WTC11 (cell line): Measurements from ENCODE around the gene PYCARD. TPM values are rescaled to one million over a fixed set of nuclear protein-coding genes. Genes with fewer than 3 reads are reported as not detected.

Source experiments
- ATAC-seq: fragments of 200-7000 bp; cut with Tn5 transposase; 2 replicates; pipeline ENCODE4 v1.10.0; 2021; ENCODE audit warnings: mild to moderate bottlenecking, moderate library complexity
- CTCF ChIA-PET: fragments of 300-600 bp; sonication (Branson Sonifier 250); formaldehyde crosslinking; loops from one replicate; lab custom pipeline; 2021; ENCODE audit warnings: antibody characterized with exemption; lab: Charles Lee
- POLR2A ChIA-PET: fragments of 350-600 bp; sonication (Branson Sonifier 250); formaldehyde crosslinking; loops from one replicate; lab custom pipeline; 2021; ENCODE audit warnings: antibody characterized with exemption; lab: Charles Lee
- DNase-seq: peaks from one replicate; pipeline ENCODE4 v3.0.0; 2021; ENCODE audit warnings: low spot score
- H3K27ac Mint-ChIP-seq: 2 replicates; pipeline ENCODE4 v1.8.0; 2021; ENCODE audit warnings: mixed read lengths
- H3K27me3 Mint-ChIP-seq: 2 replicates; pipeline ENCODE4 v1.8.0; 2021; ENCODE audit warnings: low read depth, mild to moderate bottlenecking, moderate library complexity, mixed read lengths
- H3K36me3 Mint-ChIP-seq: 2 replicates; pipeline ENCODE4 v1.8.0; 2021; ENCODE audit warnings: mixed read lengths
- H3K4me1 Mint-ChIP-seq: 2 replicates; pipeline ENCODE4 v1.8.0; 2022; ENCODE audit warnings: mixed read lengths
- H3K4me3 Mint-ChIP-seq: 2 replicates; pipeline ENCODE4 v1.8.0; 2021; ENCODE audit warnings: mild to moderate bottlenecking, moderate library complexity, mixed read lengths
- H3K9me3 Mint-ChIP-seq: 2 replicates; pipeline ENCODE4 v1.8.0; 2021; ENCODE audit warnings: mixed read lengths
- ARID4B ChIP-seq: sonication (generic); formaldehyde crosslinking; IDR thresholded peaks from 2 replicates; pipeline ENCODE4 v1.8.0; 2023; ENCODE audit warnings: missing genetic modification reagents, mild to moderate bottlenecking, borderline replicate concordance
- E2F4 ChIP-seq: sonication (generic); formaldehyde crosslinking; IDR thresholded peaks from 2 replicates; pipeline ENCODE4 v1.8.1; 2022; ENCODE audit warnings: low read depth, mild to moderate bottlenecking, moderate library complexity, missing genetic modification reagents, borderline replicate concordance
- FOXP1 ChIP-seq: sonication (generic); formaldehyde crosslinking; IDR thresholded peaks from 2 replicates; pipeline ENCODE4 v1.8.0; 2022; ENCODE audit warnings: missing genetic modification reagents, mild to moderate bottlenecking, moderate library complexity, borderline replicate concordance
- GABPB1 ChIP-seq: sonication (generic); formaldehyde crosslinking; IDR thresholded peaks from 2 replicates; pipeline ENCODE4 v1.8.1; 2023; ENCODE audit warnings: mild to moderate bottlenecking, missing genetic modification reagents
- NR3C1 ChIP-seq: sonication (generic); formaldehyde crosslinking; conservative IDR thresholded peaks from 2 replicates; pipeline ENCODE4 v1.8.1; 2023; ENCODE audit warnings: low read depth, mild to moderate bottlenecking, missing genetic modification reagents
- RORB ChIP-seq: fragments of 250-450 bp; sonication (Bioruptor Pico); IDR thresholded peaks from 2 replicates; pipeline ENCODE4 v1.9.0; 2021; ENCODE audit warnings: mild to moderate bottlenecking
- SMAD4 ChIP-seq: sonication (generic); formaldehyde crosslinking; IDR thresholded peaks from 2 replicates; pipeline ENCODE4 v1.8.0; 2022; ENCODE audit warnings: mild to moderate bottlenecking, missing genetic modification reagents
- TCF7 ChIP-seq: sonication (generic); formaldehyde crosslinking; IDR thresholded peaks from 2 replicates; pipeline ENCODE4 v1.8.0; 2022; ENCODE audit warnings: mild to moderate bottlenecking, low read depth, missing genetic modification reagents, moderate library complexity
- TEAD4 ChIP-seq: sonication (generic); formaldehyde crosslinking; IDR thresholded peaks from 2 replicates; pipeline ENCODE4 v1.8.0; 2022; ENCODE audit warnings: mild to moderate bottlenecking, missing genetic modification reagents
- USF2 ChIP-seq: sonication (generic); formaldehyde crosslinking; IDR thresholded peaks from 2 replicates; pipeline ENCODE4 v1.8.1; 2023; ENCODE audit warnings: mild to moderate bottlenecking, missing genetic modification reagents, moderate library complexity
- ZBTB21 ChIP-seq: sonication (generic); formaldehyde crosslinking; IDR thresholded peaks from 2 replicates; pipeline ENCODE4 v1.8.1; 2023; ENCODE audit warnings: mild to moderate bottlenecking, missing genetic modification reagents, borderline replicate concordance
- ZNF138 ChIP-seq: sonication (generic); formaldehyde crosslinking; conservative IDR thresholded peaks from 2 replicates; pipeline ENCODE4 v1.8.1; 2022; ENCODE audit warnings: mild to moderate bottlenecking, moderate library complexity, missing genetic modification reagents
- ZNF232 ChIP-seq: sonication (generic); formaldehyde crosslinking; IDR thresholded peaks from 2 replicates; pipeline ENCODE4 v1.8.0; 2022; ENCODE audit warnings: mild to moderate bottlenecking, missing genetic modification reagents
- ZNF425 ChIP-seq: fragments of 250-450 bp; sonication (Bioruptor Pico); conservative IDR thresholded peaks from 2 replicates; pipeline ENCODE4 v1.9.0; 2021; ENCODE audit warnings: mild to moderate bottlenecking
- total RNA-seq: library from RNA; stranded (reverse); gene quantifications from 3 replicates; pipeline ENCODE4 v1.2.3, GENCODE V29; 2021
- TF ChIP-seq, protein P1 (sequence below): sonication (generic); formaldehyde crosslinking; IDR thresholded peaks from 2 replicates; pipeline ENCODE4 v1.8.0; 2022; ENCODE audit warnings: mild to moderate bottlenecking, missing genetic modification reagents
- TF ChIP-seq, protein P2 (sequence below): fragments of 250-450 bp; sonication (Bioruptor Pico); IDR thresholded peaks from 2 replicates; pipeline ENCODE4 v1.8.0; 2021; ENCODE audit warnings: mild to moderate bottlenecking
- TF ChIP-seq, protein P3 (sequence below): sonication (generic); formaldehyde crosslinking; IDR thresholded peaks from 2 replicates; pipeline ENCODE4 v1.8.0; 2023; ENCODE audit warnings: mild to moderate bottlenecking, missing genetic modification reagents

PYCARD gene
- total RNA-seq, 1 experiment from 2014 or later = 35.2 TPM

DNA sequence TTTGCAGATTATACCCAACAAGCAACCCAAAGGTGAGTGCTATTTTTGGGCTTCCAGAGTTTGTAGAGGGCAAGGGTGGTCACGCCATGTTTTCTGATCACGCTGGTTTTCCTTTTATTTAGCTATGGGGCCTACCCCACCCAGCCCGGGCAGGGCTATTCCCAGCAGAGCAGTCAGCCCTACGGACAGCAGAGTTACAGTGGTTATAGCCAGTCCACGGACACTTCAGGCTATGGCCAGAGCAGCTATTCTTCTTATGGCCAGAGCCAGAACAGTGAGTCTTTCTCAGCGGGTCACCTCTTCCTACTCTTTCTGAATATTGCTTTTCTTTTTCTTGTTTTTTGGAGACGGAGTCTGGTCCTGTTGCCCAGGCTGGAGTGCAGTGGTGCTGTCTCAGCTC is 20.2 kb downstream of the PYCARD start:
- Mint-ChIP-seq H3K4me1 (peaks cover 45% of the 10 kb centered on the region), H3K9me3 (no peaks in the 10 kb centered on the region), H3K36me3 (peaks cover 64% of the 10 kb centered on the region), H3K27ac (peak overlapping the region; percentile 79), H3K27me3 (no peaks in the 10 kb centered on the region), H3K4me3 (peak overlapping the region; percentile 95)
- no peak for DNase-seq
- no peak for ATAC-seq
- ChIA-PET CTCF (interaction anchor here (0.5 to 1.1 kb wide), 3 partner anchors 21 to 255 kb away, joined by 3 to 6 read pairs (median 4); no protein-coding TSS in a partner anchor), POLR2A (interaction anchor here (1.0 to 2.4 kb wide), 4 partner anchors 10 to 40 kb away, joined by 3 to 8 read pairs (median 4); no protein-coding TSS in a partner anchor)
- no peak for TF ChIP-seq USF2 (CRISPR knock-in tag)
- TF ChIP-seq ZNF138 = no peak
- no peak for TF ChIP-seq RORB (CRISPR knock-in tag)
- no peak for TF ChIP-seq ARID4B
- no peak for TF ChIP-seq E2F4 (CRISPR knock-in tag)
- TF ChIP-seq NR3C1 = no peak

DNA sequence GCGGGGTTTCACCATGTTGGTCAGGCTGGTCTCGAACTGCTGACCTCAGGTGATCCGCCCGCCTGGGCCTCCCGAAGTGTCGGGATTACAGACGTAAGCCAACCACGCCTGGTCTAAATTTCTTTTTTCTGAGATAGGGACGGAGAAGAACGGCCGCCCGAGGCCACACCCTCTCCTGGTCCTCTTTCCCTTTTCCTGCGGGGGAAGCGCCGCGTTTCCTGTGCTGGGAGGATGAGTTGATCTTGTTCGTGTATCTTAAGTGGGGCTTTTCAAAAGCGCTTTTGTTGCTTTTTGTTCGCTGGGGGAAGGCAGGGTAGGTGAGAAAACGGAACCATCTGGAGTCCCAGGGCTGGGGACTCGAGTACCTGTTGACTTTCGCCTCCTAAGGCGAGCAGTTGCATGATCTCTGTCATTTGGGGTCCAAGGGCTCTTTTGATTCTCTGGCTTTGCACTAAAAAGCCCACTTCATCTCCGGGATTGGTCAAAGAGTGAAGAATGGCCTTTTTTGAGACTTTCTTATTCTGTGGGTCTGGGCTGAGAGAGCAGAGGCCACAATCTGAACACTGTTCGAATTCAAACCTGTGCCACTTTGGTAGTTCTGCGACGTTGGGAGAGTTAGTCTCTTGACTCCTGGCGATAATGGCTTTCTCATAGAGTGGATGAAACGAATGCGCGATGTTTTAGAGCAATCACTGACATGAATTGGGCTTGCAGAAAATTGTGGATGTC is 21.3 kb downstream of the PYCARD start:
- peaks cover 38% of the 10 kb centered on the region for H3K4me1 Mint-ChIP-seq
- no peaks in the 10 kb centered on the region for H3K9me3 Mint-ChIP-seq
- H3K27me3 Mint-ChIP-seq = no peaks in the 10 kb centered on the region
- peak overlapping the region; percentile 94 for H3K27ac Mint-ChIP-seq
- peaks cover 53% of the 10 kb centered on the region for H3K36me3 Mint-ChIP-seq
- CTCF ChIA-PET = interaction anchor here (1.6 kb wide), 2 partner anchors 139 to 228 kb away, joined by 3 to 4 read pairs; no protein-coding TSS in a partner anchor
- DNase-seq (peak; percentile 30), ATAC-seq (no peak)
- H3K4me3 Mint-ChIP-seq = peak overlapping the region; percentile 95
- POLR2A ChIA-PET = interaction anchor here (0.8 to 3.5 kb wide), 13 partner anchors 8 to 86 kb away, joined by 3 to 24 read pairs (median 6); partner anchors contain the start of genes KAT8, PRSS8 and PYCARD
- TF ChIP-seq NR3C1 (no peak), TEAD4 (CRISPR knock-in tag) (no peak), GABPB1 (no peak), TCF7 (CRISPR knock-in tag) (no peak), SMAD4 (CRISPR knock-in tag) (no peak), ZNF232 (CRISPR knock-in tag) (no peak), ZNF425 (no peak), FOXP1 (CRISPR knock-in tag) (no peak), ZBTB21 (CRISPR knock-in tag) (no peak)
- TF ChIP-seq, protein P1, sequence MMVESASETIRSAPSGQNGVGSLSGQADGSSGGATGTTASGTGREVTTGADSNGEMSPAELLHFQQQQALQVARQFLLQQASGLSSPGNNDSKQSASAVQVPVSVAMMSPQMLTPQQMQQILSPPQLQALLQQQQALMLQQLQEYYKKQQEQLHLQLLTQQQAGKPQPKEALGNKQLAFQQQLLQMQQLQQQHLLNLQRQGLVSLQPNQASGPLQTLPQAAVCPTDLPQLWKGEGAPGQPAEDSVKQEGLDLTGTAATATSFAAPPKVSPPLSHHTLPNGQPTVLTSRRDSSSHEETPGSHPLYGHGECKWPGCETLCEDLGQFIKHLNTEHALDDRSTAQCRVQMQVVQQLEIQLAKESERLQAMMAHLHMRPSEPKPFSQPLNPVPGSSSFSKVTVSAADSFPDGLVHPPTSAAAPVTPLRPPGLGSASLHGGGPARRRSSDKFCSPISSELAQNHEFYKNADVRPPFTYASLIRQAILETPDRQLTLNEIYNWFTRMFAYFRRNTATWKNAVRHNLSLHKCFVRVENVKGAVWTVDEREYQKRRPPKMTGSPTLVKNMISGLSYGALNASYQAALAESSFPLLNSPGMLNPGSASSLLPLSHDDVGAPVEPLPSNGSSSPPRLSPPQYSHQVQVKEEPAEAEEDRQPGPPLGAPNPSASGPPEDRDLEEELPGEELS = no peak
- TF ChIP-seq, protein P2, sequence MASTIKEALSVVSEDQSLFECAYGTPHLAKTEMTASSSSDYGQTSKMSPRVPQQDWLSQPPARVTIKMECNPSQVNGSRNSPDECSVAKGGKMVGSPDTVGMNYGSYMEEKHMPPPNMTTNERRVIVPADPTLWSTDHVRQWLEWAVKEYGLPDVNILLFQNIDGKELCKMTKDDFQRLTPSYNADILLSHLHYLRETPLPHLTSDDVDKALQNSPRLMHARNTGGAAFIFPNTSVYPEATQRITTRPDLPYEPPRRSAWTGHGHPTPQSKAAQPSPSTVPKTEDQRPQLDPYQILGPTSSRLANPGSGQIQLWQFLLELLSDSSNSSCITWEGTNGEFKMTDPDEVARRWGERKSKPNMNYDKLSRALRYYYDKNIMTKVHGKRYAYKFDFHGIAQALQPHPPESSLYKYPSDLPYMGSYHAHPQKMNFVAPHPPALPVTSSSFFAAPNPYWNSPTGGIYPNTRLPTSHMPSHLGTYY (CRISPR knock-in tag) = no peak
- TF ChIP-seq, protein P3, sequence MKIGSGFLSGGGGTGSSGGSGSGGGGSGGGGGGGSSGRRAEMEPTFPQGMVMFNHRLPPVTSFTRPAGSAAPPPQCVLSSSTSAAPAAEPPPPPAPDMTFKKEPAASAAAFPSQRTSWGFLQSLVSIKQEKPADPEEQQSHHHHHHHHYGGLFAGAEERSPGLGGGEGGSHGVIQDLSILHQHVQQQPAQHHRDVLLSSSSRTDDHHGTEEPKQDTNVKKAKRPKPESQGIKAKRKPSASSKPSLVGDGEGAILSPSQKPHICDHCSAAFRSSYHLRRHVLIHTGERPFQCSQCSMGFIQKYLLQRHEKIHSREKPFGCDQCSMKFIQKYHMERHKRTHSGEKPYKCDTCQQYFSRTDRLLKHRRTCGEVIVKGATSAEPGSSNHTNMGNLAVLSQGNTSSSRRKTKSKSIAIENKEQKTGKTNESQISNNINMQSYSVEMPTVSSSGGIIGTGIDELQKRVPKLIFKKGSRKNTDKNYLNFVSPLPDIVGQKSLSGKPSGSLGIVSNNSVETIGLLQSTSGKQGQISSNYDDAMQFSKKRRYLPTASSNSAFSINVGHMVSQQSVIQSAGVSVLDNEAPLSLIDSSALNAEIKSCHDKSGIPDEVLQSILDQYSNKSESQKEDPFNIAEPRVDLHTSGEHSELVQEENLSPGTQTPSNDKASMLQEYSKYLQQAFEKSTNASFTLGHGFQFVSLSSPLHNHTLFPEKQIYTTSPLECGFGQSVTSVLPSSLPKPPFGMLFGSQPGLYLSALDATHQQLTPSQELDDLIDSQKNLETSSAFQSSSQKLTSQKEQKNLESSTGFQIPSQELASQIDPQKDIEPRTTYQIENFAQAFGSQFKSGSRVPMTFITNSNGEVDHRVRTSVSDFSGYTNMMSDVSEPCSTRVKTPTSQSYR (CRISPR knock-in tag) = no peak
